NB4 (cell line): ENCODE results near the gene DNHD1.

ENCODE experiments used
- DNase-seq: peaks from one replicate; pipeline ENCODE4 v3.0.0; 2010; ENCODE audit warnings: low read depth
- H3K4me3 ChIP-seq: one replicate; pipeline ENCODE4 v1.5.1; 2011; ENCODE audit warnings: mild to moderate bottlenecking, low read depth, low read length, moderate library complexity
- MYC ChIP-seq: IDR thresholded peaks from 2 replicates; pipeline ENCODE4 v1.6.1; 2011; ENCODE audit warnings: low read depth, low read length
- POLR2A ChIP-seq: IDR thresholded peaks from 2 replicates; pipeline ENCODE4 v1.6.1; 2011; ENCODE audit warnings: mild to moderate bottlenecking; ENCODE audit not compliant: insufficient read length; ENCODE audit errors: extremely low read depth
- TF ChIP-seq, protein P1 (sequence below): IDR thresholded peaks from one replicate; pipeline ENCODE4 v1.5.1; 2012; ENCODE audit warnings: low read depth, low read length
- TF ChIP-seq, protein P2 (sequence below): IDR thresholded peaks from 2 replicates; pipeline ENCODE4 v1.6.1; 2011; ENCODE audit warnings: low read depth, low read length

The DNHD1 gene, protein sequence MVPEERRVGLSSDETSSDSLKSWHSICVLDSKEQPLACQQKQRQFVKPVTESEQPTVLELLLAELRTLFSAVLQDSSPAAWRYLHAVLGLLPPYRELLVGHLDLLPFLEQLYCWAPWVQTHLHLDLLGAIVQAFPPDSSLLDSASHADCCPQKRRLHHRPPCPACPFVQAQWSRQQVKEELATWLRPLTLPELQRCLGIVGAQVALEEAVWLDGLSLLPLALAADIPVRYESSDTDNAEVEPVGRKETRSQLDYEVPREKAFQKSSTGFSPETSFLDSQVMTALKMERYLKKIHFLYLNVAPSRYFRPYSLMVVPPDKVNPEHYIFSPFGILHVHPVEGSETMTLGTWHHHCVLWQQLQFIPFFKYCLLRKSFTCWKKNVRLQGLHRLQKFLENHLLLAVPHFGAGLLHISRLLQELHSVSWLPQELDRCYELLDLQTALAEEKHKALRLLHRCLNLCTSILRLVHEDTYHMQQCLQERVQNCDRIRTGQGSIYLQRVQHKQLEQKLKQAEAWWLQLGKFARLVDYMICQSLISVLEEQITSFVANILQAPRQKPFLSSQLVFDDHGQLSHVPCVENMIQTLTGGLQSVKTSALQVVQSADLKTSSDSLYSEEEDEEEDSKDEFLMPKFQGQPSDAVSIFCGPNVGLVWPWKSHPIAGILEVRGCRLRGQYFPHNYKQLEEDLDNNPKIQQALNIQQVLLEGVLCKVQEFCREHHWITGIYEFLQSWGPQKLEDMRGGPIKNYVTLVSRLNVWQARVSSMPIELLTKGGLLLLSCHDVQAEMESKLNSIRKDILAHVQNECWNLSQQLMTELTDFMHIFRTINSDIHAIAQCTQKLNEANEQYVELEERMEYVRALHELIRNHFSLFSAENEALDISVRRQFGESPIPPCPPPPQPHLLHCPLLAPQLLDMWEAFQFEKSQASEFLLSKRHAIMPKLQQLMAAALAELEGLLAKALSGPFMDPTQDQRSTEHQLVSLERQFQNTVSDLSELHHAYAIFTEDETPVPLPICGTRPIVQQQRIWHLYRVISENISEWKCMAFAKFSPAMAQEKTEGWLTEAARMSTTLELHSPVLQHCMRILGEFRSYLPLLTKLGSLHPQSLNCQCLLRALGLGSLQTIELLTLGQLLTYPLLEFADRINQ (N-terminal part only)

DNA sequence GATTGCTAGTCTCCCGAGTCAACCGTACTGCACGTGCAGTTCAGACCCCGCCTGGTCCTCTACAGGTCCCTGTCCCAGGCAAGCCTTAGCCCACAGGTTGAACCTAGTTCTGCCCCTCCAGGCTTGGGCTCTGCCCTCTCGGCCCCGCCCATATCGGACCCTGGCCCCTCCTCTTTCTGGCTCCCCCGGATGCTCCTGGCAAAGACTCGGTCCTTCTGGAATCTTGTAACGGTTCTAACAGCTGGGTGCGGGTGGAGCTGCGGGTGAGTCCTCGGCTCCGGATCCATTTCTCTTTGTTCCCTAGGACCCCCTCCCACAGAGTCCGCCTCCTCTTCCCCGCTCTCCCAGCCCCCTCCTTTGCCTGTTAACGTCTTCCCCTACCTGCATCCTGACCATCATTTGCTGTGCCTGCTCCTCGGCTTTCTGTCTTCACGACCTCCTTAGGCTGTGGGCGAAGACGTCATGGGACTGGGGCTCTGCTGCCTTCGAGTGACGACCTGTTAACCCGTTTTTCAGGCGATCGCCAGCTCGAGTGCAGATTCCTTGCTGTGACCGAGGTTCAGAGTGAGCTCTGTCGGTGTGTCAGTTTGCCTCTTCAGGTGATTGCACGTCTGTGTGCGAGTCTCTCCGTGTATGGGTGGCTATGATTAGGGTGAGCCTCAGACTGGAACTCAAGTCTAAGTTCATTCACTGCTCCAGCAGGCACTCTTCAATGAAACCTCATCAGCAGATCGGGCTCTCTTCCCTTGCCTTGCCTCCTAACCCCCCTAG, at the start of gene DNHD1:
DNHD1 (plus strand) TSS at position 212 of the 771 bp plus-strand sequence. CDS start 936 bp downstream, outside the sequence.
- TF ChIP-seq, protein P1, sequence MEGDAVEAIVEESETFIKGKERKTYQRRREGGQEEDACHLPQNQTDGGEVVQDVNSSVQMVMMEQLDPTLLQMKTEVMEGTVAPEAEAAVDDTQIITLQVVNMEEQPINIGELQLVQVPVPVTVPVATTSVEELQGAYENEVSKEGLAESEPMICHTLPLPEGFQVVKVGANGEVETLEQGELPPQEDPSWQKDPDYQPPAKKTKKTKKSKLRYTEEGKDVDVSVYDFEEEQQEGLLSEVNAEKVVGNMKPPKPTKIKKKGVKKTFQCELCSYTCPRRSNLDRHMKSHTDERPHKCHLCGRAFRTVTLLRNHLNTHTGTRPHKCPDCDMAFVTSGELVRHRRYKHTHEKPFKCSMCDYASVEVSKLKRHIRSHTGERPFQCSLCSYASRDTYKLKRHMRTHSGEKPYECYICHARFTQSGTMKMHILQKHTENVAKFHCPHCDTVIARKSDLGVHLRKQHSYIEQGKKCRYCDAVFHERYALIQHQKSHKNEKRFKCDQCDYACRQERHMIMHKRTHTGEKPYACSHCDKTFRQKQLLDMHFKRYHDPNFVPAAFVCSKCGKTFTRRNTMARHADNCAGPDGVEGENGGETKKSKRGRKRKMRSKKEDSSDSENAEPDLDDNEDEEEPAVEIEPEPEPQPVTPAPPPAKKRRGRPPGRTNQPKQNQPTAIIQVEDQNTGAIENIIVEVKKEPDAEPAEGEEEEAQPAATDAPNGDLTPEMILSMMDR = no peak
- TF ChIP-seq MYC = no peak
- TF ChIP-seq, protein P2, sequence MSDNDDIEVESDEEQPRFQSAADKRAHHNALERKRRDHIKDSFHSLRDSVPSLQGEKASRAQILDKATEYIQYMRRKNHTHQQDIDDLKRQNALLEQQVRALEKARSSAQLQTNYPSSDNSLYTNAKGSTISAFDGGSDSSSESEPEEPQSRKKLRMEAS = no peak
- no peak for DNase-seq
- H3K4me3 ChIP-seq = no peak within 1 kb of the TSS

DNA sequence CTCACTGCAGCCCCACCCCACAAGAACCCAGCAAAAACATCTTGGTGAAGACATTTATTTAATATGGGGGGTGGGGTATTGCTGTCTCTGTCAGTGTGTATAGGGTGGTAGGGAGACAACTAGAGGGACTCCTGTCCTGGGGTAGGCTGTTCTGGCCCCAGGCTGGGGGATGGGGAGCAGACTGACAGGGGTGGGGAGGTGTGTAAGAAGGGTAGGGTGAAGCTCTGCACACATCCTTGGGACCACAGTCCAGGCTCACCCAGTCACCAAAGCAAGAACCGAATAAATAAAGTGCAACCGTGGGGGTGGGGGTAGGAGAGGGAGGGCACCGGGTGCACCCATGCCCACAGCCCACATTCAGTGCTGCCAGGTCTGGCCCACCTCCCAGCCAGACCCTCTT, 48.5 kb upstream of the DNHD1 start:
- DNase-seq = no peak
- H3K4me3 ChIP-seq = no peak overlapping the region
- TF ChIP-seq, protein P2 = no peak
- TF ChIP-seq, protein P1 = no peak
- TF ChIP-seq POLR2A = no peak
- TF ChIP-seq MYC = no peak

DNA sequence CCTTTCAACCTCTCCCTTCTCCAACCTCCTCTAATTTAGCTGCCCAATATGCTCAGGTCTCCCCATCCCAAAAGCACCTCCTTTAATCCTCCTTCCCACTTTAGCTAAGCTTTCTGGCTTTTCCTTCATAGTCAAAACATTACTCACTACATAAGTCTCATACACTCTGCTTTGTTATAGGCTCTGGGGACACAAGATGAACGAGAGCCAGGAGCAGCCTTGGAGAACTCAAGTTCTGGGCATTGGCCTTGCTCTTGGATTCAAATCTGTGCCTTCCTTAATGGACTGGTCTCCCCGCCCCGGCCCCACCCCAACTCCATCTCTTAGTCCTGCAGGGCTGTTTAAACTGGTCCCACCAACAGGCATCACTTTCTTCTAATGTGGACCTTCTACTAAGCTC, 44.9 kb upstream of the DNHD1 start:
- TF ChIP-seq, protein P2 = no peak
- no peak for TF ChIP-seq MYC
- no peak for TF ChIP-seq POLR2A
- H3K4me3 ChIP-seq = no peak overlapping the region
- DNase-seq = no peak

DNA sequence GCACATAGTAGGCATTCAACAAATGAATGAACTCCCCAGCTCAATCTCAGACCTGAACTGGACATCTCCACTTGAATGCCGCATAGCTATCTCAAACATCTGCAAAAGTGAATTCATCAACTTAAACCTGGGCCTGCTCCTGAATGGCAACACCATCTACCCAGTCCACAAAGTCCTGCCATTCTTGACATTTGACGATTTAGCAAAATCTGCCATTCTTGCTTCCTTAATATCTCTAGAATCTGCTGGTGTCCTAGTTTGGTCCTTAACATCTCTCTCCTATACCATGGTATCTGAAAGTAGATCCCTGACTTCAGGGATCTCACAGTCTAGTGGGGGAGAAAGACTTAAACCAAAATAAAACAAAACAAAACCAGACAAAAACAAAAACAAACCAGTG, 43.9 kb upstream of the DNHD1 start:
- no peak for DNase-seq
- TF ChIP-seq, protein P2 = no peak
- TF ChIP-seq, protein P1 = no peak
- no peak for TF ChIP-seq POLR2A
- TF ChIP-seq MYC = no peak
- H3K4me3 ChIP-seq = no peak overlapping the region

DNA sequence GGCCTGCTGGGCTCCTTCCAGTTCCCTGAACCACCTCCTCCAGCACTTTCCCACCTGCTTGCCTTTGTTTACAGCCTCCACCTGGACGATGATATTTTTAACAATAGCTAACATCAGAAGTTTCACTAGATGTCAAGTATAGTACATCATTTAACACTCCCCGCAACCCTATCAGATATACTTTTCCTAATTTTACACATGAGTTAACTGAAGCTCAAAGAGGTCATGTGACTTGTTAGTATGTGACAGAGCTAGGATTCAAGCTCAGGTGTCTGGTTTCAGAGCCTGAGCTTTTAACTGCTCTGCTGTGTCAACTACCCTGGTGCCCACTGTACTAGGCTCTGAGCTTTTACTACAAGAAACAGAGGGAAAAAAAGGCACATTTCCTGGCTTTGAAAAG, 42.0 kb upstream of the DNHD1 start:
- no peak for DNase-seq
- TF ChIP-seq, protein P1 = no peak
- TF ChIP-seq, protein P2 = no peak
- TF ChIP-seq MYC (no peak), POLR2A (no peak)
- H3K4me3 ChIP-seq = no peak overlapping the region
